Stimulated activated CD4-positive, alpha-beta T cell treated with anti-CD3 and anti-CD28 coated beads, Interleukin-2, amount 100 ng/mL, for 4 hours (primary cell): ENCODE results near the gene ATXN7L2.

ENCODE experiments used
- DNase-seq: peaks from one replicate; pipeline ENCODE4 v3.0.0-alpha.2; 2020; ENCODE audit warnings: low read depth

The ATXN7L2 gene

GRCh38 chr1:109497449-109498160 lies 13.9 kb downstream of the ATXN7L2 start:
- DNase-seq, result no peak

- peak; percentile 65 for DNase-seq
Measured at GRCh38 chr1:109498161-109498801, 14.6 kb downstream of the ATXN7L2 start.

- no peak for DNase-seq
Measured at GRCh38 chr1:109499081-109499480, 15.4 kb downstream of the ATXN7L2 start.

GRCh38 chr1:109499661-109500536 lies 16.2 kb downstream of the ATXN7L2 start:
- peak; percentile 44 for DNase-seq

- DNase-seq, result no peak
Measured at GRCh38 chr1:109500941-109501381, 17.3 kb downstream of the ATXN7L2 start.

- no peak for DNase-seq
Measured at GRCh38 chr1:109501644-109502363, 18.1 kb downstream of the ATXN7L2 start.

- DNase-seq, result peak; percentile 36
Measured at GRCh38 chr1:109502364-109502851, 18.7 kb downstream of the ATXN7L2 start.

- no peak for DNase-seq
Measured at GRCh38 chr1:109503935-109504334, 20.2 kb downstream of the ATXN7L2 start.

- DNase-seq, result no peak
Measured at GRCh38 chr1:109504974-109505373, 21.3 kb downstream of the ATXN7L2 start.

GRCh38 chr1:109508001-109508872 lies 24.5 kb downstream of the ATXN7L2 start:
- no peak for DNase-seq

- DNase-seq, result no peak
Measured at GRCh38 chr1:109508873-109509175, 25.1 kb downstream of the ATXN7L2 start.

GRCh38 chr1:109509176-109510134 lies 25.8 kb downstream of the ATXN7L2 start, which contains the start of gene AMIGO1:
AMIGO1 (minus strand) TSS chr1:109509727; CDS start chr1:109508912, 815 bp downstream.
- peak; percentile 55 for DNase-seq

- DNase-seq, result no peak
Measured at GRCh38 chr1:109513110-109513710, 29.5 kb downstream of the ATXN7L2 start.

GRCh38 chr1:109514846-109515245 lies 31.1 kb downstream of the ATXN7L2 start:
- no peak for DNase-seq

- DNase-seq, result no peak
Measured at GRCh38 chr1:109516872-109517271, 33.2 kb downstream of the ATXN7L2 start.

GRCh38 chr1:109517337-109517736 lies 33.6 kb downstream of the ATXN7L2 start:
- no peak for DNase-seq

- DNase-seq, result no peak
Measured at GRCh38 chr1:109521002-109521951, 37.6 kb downstream of the ATXN7L2 start.

GRCh38 chr1:109522026-109522425 lies 38.3 kb downstream of the ATXN7L2 start:
- no peak for DNase-seq
